BE2C (cell line): ENCODE measurements around the gene IGFN1.

Source experiments
- DNase-seq: peaks from one replicate; pipeline ENCODE4 v3.0.0-alpha.2; 2020
- H3K27me3 ChIP-seq: fragments of 250-450 bp; sonication (Bioruptor Pico); 2 replicates; pipeline ENCODE4 v1.5.1; 2020; ENCODE audit warnings: mild to moderate bottlenecking
- H3K36me3 ChIP-seq: fragments of 250-450 bp; sonication (Bioruptor Pico); 2 replicates; pipeline ENCODE4 v1.5.1; 2020; ENCODE audit warnings: mild to moderate bottlenecking
- H3K4me1 ChIP-seq: fragments of 250-450 bp; sonication (Bioruptor Pico); 2 replicates; pipeline ENCODE4 v1.5.1; 2020
- H3K4me3 ChIP-seq: 2 replicates; pipeline ENCODE4 v1.5.1; 2011; ENCODE audit warnings: low read depth, low read length
- H3K9me3 ChIP-seq: fragments of 250-450 bp; sonication (Bioruptor Pico); 2 replicates; pipeline ENCODE4 v1.5.1; 2020
- CTCF ChIP-seq: IDR thresholded peaks from 2 replicates; pipeline ENCODE4 v1.5.1; 2012; ENCODE audit warnings: mild to moderate bottlenecking, low read depth, low read length

Gene IGFN1

GRCh38 chr1:201172326-201172725 is 18.3 kb upstream of the IGFN1 start:
- Histone ChIP-seq H3K9me3 (no peaks in the 10 kb centered on the region), H3K27me3 (no peaks in the 10 kb centered on the region), H3K4me1 (0 out of 2 replicates have a peak, but pooled peaks cover 2% of the 10 kb centered on the region), H3K4me3 (no peak overlapping the region), H3K36me3 (no peaks in the 10 kb centered on the region)
- no peak for DNase-seq
- TF ChIP-seq CTCF = no peak

DNA sequence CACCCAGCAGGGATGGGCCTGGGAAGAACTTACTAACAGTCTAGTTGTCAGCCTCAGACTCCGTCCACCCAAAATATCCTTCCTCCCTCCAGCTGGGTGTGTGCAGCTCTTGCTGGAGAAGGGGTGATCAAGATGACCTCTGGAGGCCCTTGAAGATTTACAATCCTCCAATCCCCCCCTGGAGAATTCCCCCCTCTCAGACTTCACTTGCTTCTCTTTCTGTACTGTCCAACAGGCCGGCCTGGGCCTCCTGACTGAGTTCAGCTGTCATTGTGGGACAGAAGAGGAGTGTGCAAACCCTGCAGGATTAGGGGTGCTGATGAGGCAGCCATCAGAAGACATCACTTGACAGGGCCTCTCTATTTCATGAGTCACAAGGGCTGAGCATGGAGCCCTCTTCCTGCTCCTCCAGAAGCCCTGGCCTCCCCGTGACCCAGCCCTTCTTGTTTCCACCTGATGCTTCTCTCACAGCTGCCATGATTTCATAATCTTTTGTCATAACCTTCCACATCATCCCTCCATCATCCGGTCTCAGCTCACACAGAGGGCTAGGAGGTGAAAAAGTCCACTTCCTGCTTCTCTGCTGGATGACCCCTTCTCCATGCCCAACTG is 17.5 kb upstream of the IGFN1 start:
- no peaks in the 10 kb centered on the region for H3K36me3 ChIP-seq
- no peak for TF ChIP-seq CTCF
- DNase-seq = no peak
- H3K27me3 ChIP-seq = no peaks in the 10 kb centered on the region
- H3K4me1 ChIP-seq = 0 out of 2 replicates have a peak, but pooled peaks cover 2% of the 10 kb centered on the region
- H3K9me3 ChIP-seq = no peaks in the 10 kb centered on the region
- no peak overlapping the region for H3K4me3 ChIP-seq

- Histone ChIP-seq H3K4me1 (0 out of 2 replicates have a peak, but pooled peaks cover 2% of the 10 kb centered on the region), H3K9me3 (no peaks in the 10 kb centered on the region), H3K27me3 (no peaks in the 10 kb centered on the region), H3K36me3 (no peaks in the 10 kb centered on the region), H3K4me3 (no peak overlapping the region)
- no peak for TF ChIP-seq CTCF
- no peak for DNase-seq
These were observed 16.9 kb upstream of the IGFN1 start for GRCh38 chr1:201173736-201174135.

DNA sequence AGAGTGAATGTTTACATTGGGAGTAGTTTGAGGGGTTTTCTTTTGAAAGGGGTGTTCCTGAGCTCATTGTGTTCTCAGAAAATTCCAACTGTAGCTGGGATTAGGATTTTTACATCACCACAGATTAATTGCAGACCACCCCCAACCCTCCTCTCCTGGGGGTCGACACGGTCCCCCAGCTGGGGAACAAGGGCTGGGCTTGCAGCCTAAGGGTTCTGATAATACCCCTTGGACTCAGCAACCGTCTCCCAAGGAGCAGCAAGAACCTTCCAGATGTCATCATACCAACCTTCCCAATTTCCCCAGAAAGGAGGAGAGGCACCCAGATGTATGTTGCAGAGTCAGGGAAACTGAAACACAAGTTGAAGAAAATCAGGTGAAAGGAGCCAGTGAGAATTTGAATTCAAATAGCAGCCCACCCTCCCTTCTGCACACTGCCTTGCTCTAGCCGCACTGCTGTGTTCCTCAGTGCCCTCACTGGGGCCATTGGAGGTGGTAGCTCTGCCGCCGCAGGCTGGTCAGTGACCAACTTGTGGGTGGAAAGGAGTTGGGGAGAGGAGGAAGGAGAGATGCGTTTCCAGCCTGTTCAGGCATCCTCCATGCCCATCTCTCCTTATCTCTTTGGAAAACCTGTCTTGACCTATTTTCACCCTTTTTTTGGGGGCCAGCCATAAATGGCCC is 14.7 kb upstream of the IGFN1 start:
- TF ChIP-seq CTCF = no peak
- no peak for DNase-seq
- no peaks in the 10 kb centered on the region for H3K36me3 ChIP-seq
- H3K9me3 ChIP-seq = no peaks in the 10 kb centered on the region
- no peak overlapping the region for H3K4me3 ChIP-seq
- H3K4me1 ChIP-seq = no peaks in the 10 kb centered on the region
- H3K27me3 ChIP-seq = no peaks in the 10 kb centered on the region

DNA sequence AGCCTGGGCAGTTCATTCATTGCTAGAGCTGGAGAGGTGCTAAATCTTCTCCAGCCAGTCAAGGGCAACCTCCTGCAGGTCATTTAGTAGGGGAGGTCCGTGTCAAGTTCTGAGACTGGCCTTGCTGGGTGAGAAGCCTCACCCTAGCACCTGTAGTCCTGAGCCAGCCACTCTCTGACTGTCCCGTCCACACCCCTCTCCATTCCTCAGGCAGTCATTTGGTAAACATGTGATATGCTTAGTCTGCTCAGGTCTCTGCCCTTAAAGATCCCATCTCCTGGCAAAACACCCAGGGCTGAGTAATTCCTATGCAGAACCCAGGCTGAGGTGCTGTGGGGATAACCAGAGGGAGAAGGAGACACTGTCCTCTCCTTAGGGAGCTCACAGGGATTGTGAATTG is 13.7 kb upstream of the IGFN1 start:
- Histone ChIP-seq H3K27me3 (no peaks in the 10 kb centered on the region), H3K4me1 (no peaks in the 10 kb centered on the region), H3K4me3 (no peak overlapping the region), H3K36me3 (no peaks in the 10 kb centered on the region), H3K9me3 (no peaks in the 10 kb centered on the region)
- no peak for TF ChIP-seq CTCF
- no peak for DNase-seq

DNA sequence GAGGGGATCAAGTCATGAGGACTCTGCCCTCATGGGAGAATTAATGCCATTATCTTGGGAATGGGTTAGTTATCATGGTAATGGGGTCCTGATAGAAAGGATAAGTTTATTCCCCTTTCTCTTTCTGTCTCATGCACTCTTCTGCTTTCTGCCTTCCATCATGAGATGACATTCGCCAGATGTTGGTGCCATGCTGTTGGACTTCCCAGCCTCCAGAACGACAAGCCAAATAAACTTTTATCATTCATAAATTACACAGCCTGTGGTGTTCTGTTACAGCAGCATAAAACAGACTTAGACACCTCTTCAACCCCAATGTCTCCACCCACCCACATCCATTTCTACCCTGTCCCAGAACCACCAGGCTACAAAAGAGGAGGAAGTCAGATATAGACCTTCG is 11.9 kb upstream of the IGFN1 start:
- H3K36me3 ChIP-seq = no peaks in the 10 kb centered on the region
- H3K27me3 ChIP-seq = no peaks in the 10 kb centered on the region
- no peak for TF ChIP-seq CTCF
- no peaks in the 10 kb centered on the region for H3K9me3 ChIP-seq
- H3K4me3 ChIP-seq = no peak overlapping the region
- DNase-seq = no peak
- no peaks in the 10 kb centered on the region for H3K4me1 ChIP-seq
